ENCODE results near the gene FAM120A.

FAM120A gene

DNA sequence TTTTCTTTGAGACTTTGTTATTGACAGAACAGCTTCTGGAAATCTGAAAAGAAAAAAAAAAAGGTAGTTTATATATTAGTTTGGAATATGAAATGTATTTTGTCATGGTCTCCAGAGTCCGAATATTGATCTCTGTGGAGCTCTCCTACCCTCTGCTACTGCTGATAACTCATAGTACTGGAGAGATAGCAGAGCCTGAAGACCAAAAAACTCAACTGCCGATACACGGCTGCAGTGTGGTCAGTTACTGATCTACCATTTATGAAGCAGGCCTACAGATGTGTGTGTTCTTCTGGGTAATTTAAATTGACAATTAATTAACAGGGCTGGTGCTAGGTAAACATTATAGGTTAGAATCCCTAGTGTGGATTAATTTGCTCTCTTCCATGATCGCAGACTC lies 3.8 kb upstream of the FAM120A start:
- H3K4me3 ChIP-seq (replicated peaks in 1 of 2; ENCODE audit: low read depth in 2 of 2, low read length in 2 of 2): no peak overlapping the region
- TF ChIP-seq, protein P1, sequence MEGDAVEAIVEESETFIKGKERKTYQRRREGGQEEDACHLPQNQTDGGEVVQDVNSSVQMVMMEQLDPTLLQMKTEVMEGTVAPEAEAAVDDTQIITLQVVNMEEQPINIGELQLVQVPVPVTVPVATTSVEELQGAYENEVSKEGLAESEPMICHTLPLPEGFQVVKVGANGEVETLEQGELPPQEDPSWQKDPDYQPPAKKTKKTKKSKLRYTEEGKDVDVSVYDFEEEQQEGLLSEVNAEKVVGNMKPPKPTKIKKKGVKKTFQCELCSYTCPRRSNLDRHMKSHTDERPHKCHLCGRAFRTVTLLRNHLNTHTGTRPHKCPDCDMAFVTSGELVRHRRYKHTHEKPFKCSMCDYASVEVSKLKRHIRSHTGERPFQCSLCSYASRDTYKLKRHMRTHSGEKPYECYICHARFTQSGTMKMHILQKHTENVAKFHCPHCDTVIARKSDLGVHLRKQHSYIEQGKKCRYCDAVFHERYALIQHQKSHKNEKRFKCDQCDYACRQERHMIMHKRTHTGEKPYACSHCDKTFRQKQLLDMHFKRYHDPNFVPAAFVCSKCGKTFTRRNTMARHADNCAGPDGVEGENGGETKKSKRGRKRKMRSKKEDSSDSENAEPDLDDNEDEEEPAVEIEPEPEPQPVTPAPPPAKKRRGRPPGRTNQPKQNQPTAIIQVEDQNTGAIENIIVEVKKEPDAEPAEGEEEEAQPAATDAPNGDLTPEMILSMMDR (IDR thresholded peaks at IDR 0.05; ENCODE audit: low read depth, low read length): no peak
- DNase-seq (ENCODE audit: low read depth in 2 of 2): no peak

- peak in 1 of 2 donors; percentile 48 for DNase-seq (ENCODE audit: low read depth in 2 of 2)
- H3K4me3 ChIP-seq (replicated peaks in 1 of 2; ENCODE audit: low read depth in 2 of 2, low read length in 2 of 2): peak overlapping the region; percentile 85 to 86
- TF ChIP-seq, protein P1 (IDR thresholded peaks at IDR 0.05; ENCODE audit: low read depth, low read length): no peak
These were observed 594 bp downstream of the FAM120A start for GRCh38 chr9:93451849-93452709.

DNA sequence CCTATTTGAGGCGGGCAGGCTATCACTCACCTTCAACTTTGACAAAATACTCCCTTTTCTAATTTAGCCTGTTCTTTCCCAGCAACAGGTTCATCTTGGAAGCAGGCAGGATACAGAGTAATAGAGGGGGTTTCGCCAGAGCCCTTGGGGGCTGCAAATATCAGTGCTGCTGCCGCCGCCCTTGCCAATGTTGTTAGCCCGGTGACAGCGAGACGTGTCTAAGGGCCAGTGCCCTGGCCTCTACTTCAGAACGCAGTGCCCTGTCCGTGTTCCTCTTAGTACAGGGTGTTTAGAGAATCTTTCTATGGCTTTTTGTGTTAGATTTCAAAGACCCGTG lies 1.2 kb downstream of the FAM120A start:
- H3K4me3 ChIP-seq (replicated peaks in 1 of 2; ENCODE audit: low read depth in 2 of 2, low read length in 2 of 2): peak overlapping the region; percentile 85 to 86
- no peak for DNase-seq (ENCODE audit: low read depth in 2 of 2)
- TF ChIP-seq, protein P1 (IDR thresholded peaks at IDR 0.05; ENCODE audit: low read depth, low read length): no peak

DNA sequence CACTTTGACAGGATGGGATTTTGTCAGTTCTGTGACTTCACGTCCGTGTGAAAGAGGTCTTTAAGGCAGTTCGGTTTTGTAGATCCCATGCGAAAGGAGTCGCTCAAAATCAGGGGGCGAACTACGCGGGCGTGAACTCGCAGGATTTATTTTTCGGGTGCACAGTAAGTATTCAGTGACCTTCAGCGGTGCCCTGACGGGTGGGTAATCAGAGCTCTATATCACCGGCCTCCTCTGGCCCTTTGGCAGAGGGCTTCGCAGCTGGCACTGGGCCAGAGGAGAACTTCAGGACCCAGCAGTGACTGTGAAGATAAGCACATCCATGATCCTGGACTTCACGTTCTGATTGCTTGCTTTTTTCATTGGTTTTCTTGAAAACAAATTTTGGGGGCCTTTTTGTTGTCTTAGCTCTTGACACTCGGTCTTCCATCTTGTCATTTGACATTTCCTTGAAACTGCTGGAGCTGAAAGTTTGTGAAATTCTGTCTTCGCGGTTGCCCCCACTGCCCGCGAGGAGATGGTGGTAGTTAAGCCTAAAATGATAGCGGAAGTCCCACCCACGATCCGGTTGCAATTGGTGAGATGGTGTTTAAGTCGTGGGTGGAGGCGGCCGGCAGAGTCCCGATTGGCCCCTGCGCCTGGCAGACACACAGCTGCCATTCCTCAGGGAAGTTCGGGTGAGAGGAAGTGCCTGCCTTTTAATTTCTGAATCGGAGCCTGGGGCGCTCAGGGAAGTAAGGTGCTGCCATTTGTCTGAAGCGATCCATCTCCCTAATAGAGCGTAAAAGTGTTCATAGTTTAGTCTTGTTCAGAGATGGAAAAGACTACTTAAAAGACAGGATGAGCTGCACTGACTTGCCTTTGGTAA lies 1.8 kb downstream of the FAM120A start, which contains the start of gene FAM120AOS:
Gene FAM120AOS (minus strand): TSS at position 535 of the 868 bp plus-strand sequence. CDS start 872 bp downstream, outside the sequence.
- H3K4me3 ChIP-seq (replicated peaks in 1 of 2; ENCODE audit: low read depth in 2 of 2, low read length in 2 of 2): peak within 1 kb of the TSS; percentile 85 to 86
- peak; percentile 96 for DNase-seq (ENCODE audit: low read depth in 2 of 2)
- TF ChIP-seq, protein P1 (IDR thresholded peaks at IDR 0.05; ENCODE audit: low read depth, low read length): no peak

- TF ChIP-seq, protein P1 (IDR thresholded peaks at IDR 0.05; ENCODE audit: low read depth, low read length): no peak
- no peak overlapping the region for H3K4me3 ChIP-seq (replicated peaks in 1 of 2; ENCODE audit: low read depth in 2 of 2, low read length in 2 of 2)
- DNase-seq (ENCODE audit: low read depth in 2 of 2): no peak
These were observed 4.5 kb downstream of the FAM120A start for GRCh38 chr9:93456022-93456421.

DNA sequence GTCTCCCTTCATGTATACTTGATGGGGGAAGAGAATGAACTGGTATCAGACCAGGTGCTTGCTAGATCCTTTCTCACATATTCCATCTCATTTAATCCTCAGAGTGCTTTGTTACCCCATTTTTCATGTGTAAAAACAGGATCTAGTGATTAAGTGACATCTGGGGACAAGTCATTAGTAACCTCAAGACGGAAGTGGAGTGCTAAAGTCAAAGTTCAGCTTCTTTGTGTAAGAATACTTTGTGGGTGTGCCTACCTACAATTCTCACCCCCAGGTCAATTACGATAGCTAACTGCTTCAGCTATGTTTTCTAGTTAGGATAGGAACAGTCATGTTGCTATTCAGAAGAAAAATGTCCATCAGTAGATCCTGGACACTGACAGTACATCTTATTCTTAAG lies 5.0 kb downstream of the FAM120A start:
- DNase-seq (ENCODE audit: low read depth in 2 of 2): no peak
- H3K4me3 ChIP-seq (replicated peaks in 1 of 2; ENCODE audit: low read depth in 2 of 2, low read length in 2 of 2): no peak overlapping the region
- TF ChIP-seq, protein P1 (IDR thresholded peaks at IDR 0.05; ENCODE audit: low read depth, low read length): no peak

Measured in cardiac fibroblast (primary cell).